Measurements from ENCODE around the gene LDB3. TPM values are rescaled to one million over a fixed set of nuclear protein-coding genes. Genes with fewer than 3 reads are reported as not detected.

LDB3 gene
- total and polyA plus RNA-seq, 2 donors, result 7.1 to 8.2 TPM

DNA sequence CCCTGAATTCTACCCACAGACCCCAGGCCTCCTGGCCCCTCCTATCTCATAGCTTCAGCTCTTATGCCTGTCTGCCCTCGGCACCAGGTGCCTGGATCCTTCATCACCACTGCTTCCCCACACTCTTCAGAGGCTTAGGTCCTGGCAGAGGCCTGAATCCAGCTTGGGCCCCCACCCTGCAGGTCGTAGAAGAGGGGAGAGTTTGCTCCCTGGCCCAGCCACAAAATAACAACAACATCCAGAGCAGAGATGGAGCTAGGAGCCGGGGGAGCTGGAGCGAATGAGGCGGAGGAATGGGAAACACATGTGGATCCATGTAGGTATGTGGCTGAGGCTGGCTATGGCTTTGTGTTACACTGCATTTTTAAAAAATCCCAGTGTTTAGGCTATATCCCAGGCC lies 21.8 kb upstream of the LDB3 start:
- DNase-seq (ENCODE audit: extremely low spot score), result no peak
- Histone ChIP-seq H3K36me3 (ENCODE audit: insufficient read depth) (no peaks in the 10 kb centered on the region), H3K4me3 (ENCODE audit: low read depth, low read length) (no peak overlapping the region), H3K4me1 (ENCODE audit: insufficient read depth) (no peaks in the 10 kb centered on the region), H3K27ac (ENCODE audit: low read depth) (no peak overlapping the region)
- 85% methylated on average over 5 of the region's 5 CpGs for WGBS

- Histone ChIP-seq H3K4me1 (ENCODE audit: insufficient read depth) (no peaks in the 10 kb centered on the region), H3K27ac (ENCODE audit: low read depth) (no peak overlapping the region), H3K36me3 (ENCODE audit: insufficient read depth) (no peaks in the 10 kb centered on the region), H3K4me3 (ENCODE audit: low read depth, low read length) (no peak overlapping the region)
- WGBS, result 82% methylated on average over 6 of the region's 6 CpGs
- DNase-seq (ENCODE audit: extremely low spot score), result no peak
Observed at GRCh38 chr10:86646933-86647332, 21.4 kb upstream of the LDB3 start.

DNA sequence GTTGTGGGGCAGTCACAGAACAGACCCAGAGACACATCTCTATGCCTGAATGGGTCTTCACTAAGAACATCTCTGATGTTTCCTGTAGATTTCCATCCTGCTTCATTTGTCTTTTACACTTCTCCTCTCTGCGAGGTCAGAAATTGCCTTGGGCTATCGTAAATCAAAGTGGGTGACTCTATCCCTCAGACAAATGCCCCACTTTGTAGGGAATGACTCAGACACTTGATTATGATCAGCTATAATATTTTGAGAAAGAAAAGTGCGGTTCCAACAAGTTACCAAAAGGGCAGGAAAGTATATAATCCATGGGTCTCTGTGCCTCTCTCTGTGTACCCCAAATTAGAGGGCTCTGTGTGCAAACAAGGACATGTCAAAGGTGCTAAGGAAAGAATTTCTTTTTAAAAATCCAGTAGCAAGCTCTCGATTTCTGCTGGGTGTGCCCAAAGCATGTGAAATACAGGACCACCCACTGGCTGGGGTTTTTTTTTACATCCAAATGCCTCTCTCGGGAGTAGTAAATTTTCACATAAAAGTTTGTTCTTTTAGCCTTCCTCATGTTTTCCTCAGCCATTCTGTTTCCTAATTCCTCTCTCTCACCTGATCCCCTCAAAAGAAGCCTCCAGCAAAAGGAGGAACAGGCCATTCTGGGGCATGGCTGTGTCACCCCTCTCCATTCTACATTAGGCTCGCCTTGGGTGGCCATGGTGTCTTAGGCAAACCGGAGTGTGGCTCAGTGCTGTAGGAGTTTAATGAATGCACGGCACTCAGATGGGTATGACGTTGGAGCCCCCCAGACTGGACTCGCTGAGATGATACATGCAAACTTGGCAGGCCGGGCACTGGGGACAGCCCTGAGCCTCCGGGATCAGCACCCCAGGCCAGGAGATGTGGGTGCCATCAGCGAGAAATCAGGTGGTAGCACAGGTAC lies 20.3 kb upstream of the LDB3 start:
- no peak for DNase-seq (ENCODE audit: extremely low spot score)
- H3K27ac ChIP-seq (ENCODE audit: low read depth), result no peak overlapping the region
- H3K4me3 ChIP-seq (ENCODE audit: low read depth, low read length), result no peak overlapping the region
- H3K4me1 ChIP-seq (ENCODE audit: insufficient read depth), result no peaks in the 10 kb centered on the region
- WGBS, result 73% methylated on average over 13 of the region's 13 CpGs
- no peaks in the 10 kb centered on the region for H3K36me3 ChIP-seq (ENCODE audit: insufficient read depth)

GRCh38 chr10:86648704-86649427 lies 19.4 kb upstream of the LDB3 start:
- DNase-seq (ENCODE audit: extremely low spot score), result peak; percentile 71
- Histone ChIP-seq H3K4me3 (ENCODE audit: low read depth, low read length) (no peak overlapping the region), H3K4me1 (ENCODE audit: insufficient read depth) (no peaks in the 10 kb centered on the region), H3K36me3 (ENCODE audit: insufficient read depth) (no peaks in the 10 kb centered on the region), H3K27ac (ENCODE audit: low read depth) (no peak overlapping the region)
- 51% methylated on average over 9 of the region's 9 CpGs for WGBS

- Histone ChIP-seq H3K4me3 (ENCODE audit: low read depth, low read length) (no peak overlapping the region), H3K36me3 (ENCODE audit: insufficient read depth) (no peaks in the 10 kb centered on the region), H3K4me1 (ENCODE audit: insufficient read depth) (no peaks in the 10 kb centered on the region), H3K27ac (ENCODE audit: low read depth) (no peak overlapping the region)
- no peak for DNase-seq (ENCODE audit: extremely low spot score)
- 83% methylated on average over 17 of the region's 17 CpGs for WGBS
Observed at GRCh38 chr10:86649471-86650150, 18.7 kb upstream of the LDB3 start.

GRCh38 chr10:86650151-86650550 lies 18.2 kb upstream of the LDB3 start:
- Histone ChIP-seq H3K27ac (ENCODE audit: low read depth) (no peak overlapping the region), H3K4me3 (ENCODE audit: low read depth, low read length) (no peak overlapping the region), H3K4me1 (ENCODE audit: insufficient read depth) (no peaks in the 10 kb centered on the region), H3K36me3 (ENCODE audit: insufficient read depth) (no peaks in the 10 kb centered on the region)
- DNase-seq (ENCODE audit: extremely low spot score), result no peak
- WGBS, result 97% methylated on average over 8 of the region's 8 CpGs

- Histone ChIP-seq H3K36me3 (ENCODE audit: insufficient read depth) (no peaks in the 10 kb centered on the region), H3K4me3 (ENCODE audit: low read depth, low read length) (no peak overlapping the region), H3K27ac (ENCODE audit: low read depth) (no peak overlapping the region), H3K4me1 (ENCODE audit: insufficient read depth) (no peaks in the 10 kb centered on the region)
- no peak for DNase-seq (ENCODE audit: extremely low spot score)
- WGBS, result 80% methylated on average over 8 of the region's 8 CpGs
Observed at GRCh38 chr10:86651021-86651471, 17.3 kb upstream of the LDB3 start.

- H3K4me3 ChIP-seq (ENCODE audit: low read depth, low read length), result no peak overlapping the region
- DNase-seq (ENCODE audit: extremely low spot score), result no peak
- 91% methylated on average over 16 of the region's 16 CpGs for WGBS
- no peaks in the 10 kb centered on the region for H3K36me3 ChIP-seq (ENCODE audit: insufficient read depth)
- H3K27ac ChIP-seq (ENCODE audit: low read depth), result no peak overlapping the region
- no peaks in the 10 kb centered on the region for H3K4me1 ChIP-seq (ENCODE audit: insufficient read depth)
Observed at GRCh38 chr10:86651631-86652331, 16.5 kb upstream of the LDB3 start.

- Histone ChIP-seq H3K36me3 (ENCODE audit: insufficient read depth) (no peaks in the 10 kb centered on the region), H3K4me1 (ENCODE audit: insufficient read depth) (no peaks in the 10 kb centered on the region), H3K27ac (ENCODE audit: low read depth) (no peak overlapping the region), H3K4me3 (ENCODE audit: low read depth, low read length) (no peak overlapping the region)
- DNase-seq (ENCODE audit: extremely low spot score), result no peak
- WGBS, result 82% methylated on average over 14 of the region's 14 CpGs
Observed at GRCh38 chr10:86652361-86653202, 15.7 kb upstream of the LDB3 start.

- no peaks in the 10 kb centered on the region for H3K4me1 ChIP-seq (ENCODE audit: insufficient read depth)
- DNase-seq (ENCODE audit: extremely low spot score), result no peak
- WGBS, result 93% methylated on average over 3 of the region's 3 CpGs
- H3K27ac ChIP-seq (ENCODE audit: low read depth), result no peak overlapping the region
- H3K4me3 ChIP-seq (ENCODE audit: low read depth, low read length), result no peak overlapping the region
- H3K36me3 ChIP-seq (ENCODE audit: insufficient read depth), result no peaks in the 10 kb centered on the region
Observed at GRCh38 chr10:86653379-86653778, 14.9 kb upstream of the LDB3 start.

GRCh38 chr10:86653987-86654386 lies 14.3 kb upstream of the LDB3 start:
- H3K27ac ChIP-seq (ENCODE audit: low read depth), result no peak overlapping the region
- no peaks in the 10 kb centered on the region for H3K36me3 ChIP-seq (ENCODE audit: insufficient read depth)
- DNase-seq (ENCODE audit: extremely low spot score), result no peak
- no peaks in the 10 kb centered on the region for H3K4me1 ChIP-seq (ENCODE audit: insufficient read depth)
- no peak overlapping the region for H3K4me3 ChIP-seq (ENCODE audit: low read depth, low read length)
- 94% methylated on average over 3 of the region's 3 CpGs for WGBS

GRCh38 chr10:86654411-86655172 lies 13.7 kb upstream of the LDB3 start, which contains the start of gene OPN4:
Gene OPN4 (plus strand): TSS chr10:86654547. CDS start chr10:86654784, 237 bp downstream.
- no peak for DNase-seq (ENCODE audit: extremely low spot score)
- H3K27ac ChIP-seq (ENCODE audit: low read depth), result no peak within 1 kb of the TSS
- H3K4me1 ChIP-seq (ENCODE audit: insufficient read depth), result no peaks in the 10 kb centered on the region
- no peak within 1 kb of the TSS for H3K4me3 ChIP-seq (ENCODE audit: low read depth, low read length)
- 95% methylated on average over 17 of the region's 17 CpGs for WGBS
- H3K36me3 ChIP-seq (ENCODE audit: insufficient read depth), result no peaks in the 10 kb centered on the region
